Activated T-helper 1 cell treated with anti-CD3 and anti-CD28 coated beads, Interleukin-2, amount 50 U/mL, for 16 hours (primary cell): Measurements from ENCODE around the gene DUSP7.

Experiments
- DNase-seq, 2 donors: peaks; one replicate each; pipeline ENCODE4 v3.0.0-alpha.2; 2020; ENCODE audit warnings: low read depth in 1 of 2, low spot score in 1 of 2

DUSP7 gene

GRCh38 chr3:52010431-52010830 is 45.9 kb downstream of the DUSP7 start:
- no peak for DNase-seq

GRCh38 chr3:52007291-52007690 is 49.1 kb downstream of the DUSP7 start:
- DNase-seq: no peak

- DNase-seq: no peak
Measured at GRCh38 chr3:52006820-52007133, 49.6 kb downstream of the DUSP7 start.

GRCh38 chr3:52006017-52006819 is 50.2 kb downstream of the DUSP7 start:
- no peak for DNase-seq

GRCh38 chr3:52005571-52005986 is 50.8 kb downstream of the DUSP7 start:
- DNase-seq: no peak

GRCh38 chr3:52004906-52005395 is 51.4 kb downstream of the DUSP7 start:
- DNase-seq: no peak

- DNase-seq: no peak
Measured at GRCh38 chr3:52004163-52004787, 52.1 kb downstream of the DUSP7 start.

GRCh38 chr3:52002748-52003147 is 53.6 kb downstream of the DUSP7 start:
- no peak for DNase-seq

GRCh38 chr3:52001443-52001974 is 54.9 kb downstream of the DUSP7 start:
- DNase-seq: peak; percentile 68 to 74

- DNase-seq: no peak
Measured at GRCh38 chr3:51999846-52000245, 56.5 kb downstream of the DUSP7 start.
